K562 (cell line): ENCODE measurements around the gene GPRIN1.

Experiments used
- CBX3 ChIP-seq, 2 experiments: IDR thresholded peaks; 1 replicate in 1 of 2; 2 replicates in 1 of 2; pipeline ENCODE4 v1.6.1; 2012; ENCODE audit warnings: inconsistent platforms in 2 of 2, low read length in 2 of 2, borderline replicate concordance in 1 of 2, control low read depth in 1 of 2
- CREB1 ChIP-seq, 2 experiments: sonication (generic) in 1 of 2; formaldehyde crosslinking in 1 of 2; IDR thresholded peaks; 2 replicates each; pipeline versions ENCODE4 v1.6.1 to v1.8.0; 2012 to 2022; ENCODE audit warnings: inconsistent platforms in 1 of 2, mild to moderate bottlenecking in 1 of 2, missing genetic modification reagents in 1 of 2, moderate library complexity in 1 of 2
- CTCF ChIP-seq, 3 experiments: IDR thresholded peaks in 2 of 3; conservative IDR thresholded peaks in 1 of 3; 2 replicates each; pipeline ENCODE4 v1.5.1; 2011 to 2012; ENCODE audit warnings: low read length in 3 of 3, mild to moderate bottlenecking in 3 of 3, control low read depth in 2 of 3, improper control_type of control experiment in 1 of 3, inconsistent platforms in 1 of 3, low read depth in 1 of 3, mixed read lengths in 1 of 3, moderate library complexity in 1 of 3; ENCODE audit not compliant: insufficient read depth in 2 of 3
- HES1 ChIP-seq: fragments of 450-650 bp; IDR thresholded peaks from 2 replicates; pipeline ENCODE4 v1.6.1; 2016; ENCODE audit warnings: low read depth, mild to moderate bottlenecking, moderate library complexity

GRCh38 chr5:176596689-176597416 is 13.1 kb downstream of the GPRIN1 start:
- no peak for TF ChIP-seq CREB1 (IDR thresholded peaks at IDR 0.05)
- no peak for TF ChIP-seq CREB1 (CRISPR knock-in tag; IDR thresholded peaks at IDR 0.05)
- no peak for TF ChIP-seq HES1
- no peak for TF ChIP-seq CBX3 (IDR thresholded peaks at IDR 0.05; ENCODE audit: borderline replicate concordance in 1 of 2, low read length in 2 of 2)
- TF ChIP-seq CTCF (IDR thresholded peaks at IDR 0.05 in 2 of 3, conservative IDR thresholded peaks at IDR 0.05 in 1 of 3; ENCODE audit: insufficient read depth in 2 of 3, low read depth in 1 of 3, low read length in 3 of 3) = no peak
